SK-N-SH treated with all-trans-retinoic acid at 6 μM for 48 hours (cell line): ENCODE measurements around the gene CALML5.

Experiments used
- ATAC-seq: fragments of 200-7000 bp; cut with Tn5 transposase; 3 replicates; pipeline ENCODE4 v1.9.1; 2020; ENCODE audit warnings: mild to moderate bottlenecking, moderate library complexity
- ARNTL ChIP-seq: fragments of 450-650 bp; formaldehyde crosslinking; IDR thresholded peaks from 2 replicates; pipeline ENCODE4 v1.5.0; 2020; ENCODE audit warnings: low read depth, mild to moderate bottlenecking, moderate library complexity, borderline replicate concordance
- BACH2 ChIP-seq: fragments of 250-450 bp; sonication (Bioruptor Pico); IDR thresholded peaks from 2 replicates; pipeline ENCODE4 v1.9.0; 2021; ENCODE audit warnings: mild to moderate bottlenecking, borderline replicate concordance
- CREB5 ChIP-seq: fragments of 250-450 bp; sonication (Bioruptor Pico); IDR thresholded peaks from 2 replicates; pipeline ENCODE4 v1.5.1; 2020; ENCODE audit warnings: low read depth, mild to moderate bottlenecking, moderate library complexity
- CSDC2 ChIP-seq: fragments of 250-450 bp; sonication (Bioruptor Pico); IDR thresholded peaks from 2 replicates; pipeline ENCODE4 v1.5.0; 2020; ENCODE audit warnings: mild to moderate bottlenecking, moderate library complexity
- CSRNP3 ChIP-seq: fragments of 250-450 bp; sonication (Bioruptor Pico); IDR thresholded peaks from 2 replicates; pipeline ENCODE4 v1.5.1; 2021; ENCODE audit warnings: mild to moderate bottlenecking, moderate library complexity
- ESRRG ChIP-seq: fragments of 250-450 bp; sonication (Bioruptor Pico); IDR thresholded peaks from 2 replicates; pipeline ENCODE4 v1.6.1; 2021; ENCODE audit warnings: mild to moderate bottlenecking
- GLIS3 ChIP-seq: fragments of 250-450 bp; sonication (Bioruptor Pico); IDR thresholded peaks from 2 replicates; pipeline ENCODE4 v1.5.0; 2020; ENCODE audit warnings: mild to moderate bottlenecking, moderate library complexity
- OSR1 ChIP-seq: fragments of 250-450 bp; sonication (Bioruptor Pico); IDR thresholded peaks from 2 replicates; pipeline ENCODE4 v1.8.0; 2022; ENCODE audit warnings: moderate library complexity, mild to moderate bottlenecking, inconsistent platforms
- PATZ1 ChIP-seq: fragments of 250-450 bp; sonication (Bioruptor Pico); IDR thresholded peaks from 2 replicates; pipeline ENCODE4 v1.8.0; 2020; ENCODE audit warnings: mild to moderate bottlenecking, moderate library complexity, borderline replicate concordance
- POU6F1 ChIP-seq: fragments of 250-450 bp; sonication (Bioruptor Pico); IDR thresholded peaks from 2 replicates; pipeline ENCODE4 v1.8.0; 2021; ENCODE audit warnings: low read depth, mild to moderate bottlenecking, moderate library complexity, borderline replicate concordance
- RARB ChIP-seq: fragments of 250-450 bp; sonication (Bioruptor Pico); IDR thresholded peaks from 2 replicates; pipeline ENCODE4 v1.8.0; 2021; ENCODE audit warnings: mild to moderate bottlenecking, moderate library complexity
- SNAI2 ChIP-seq: fragments of 250-450 bp; sonication (Bioruptor Pico); IDR thresholded peaks from 2 replicates; pipeline ENCODE4 v1.5.0; 2020; ENCODE audit warnings: mild to moderate bottlenecking, moderate library complexity
- TCF4 ChIP-seq: fragments of 250-450 bp; sonication (Bioruptor Pico); IDR thresholded peaks from 2 replicates; pipeline ENCODE4 v1.8.0; 2021; ENCODE audit warnings: mild to moderate bottlenecking, moderate library complexity, borderline replicate concordance
- TOX ChIP-seq: fragments of 250-450 bp; sonication (Bioruptor Pico); IDR thresholded peaks from 2 replicates; pipeline ENCODE4 v1.8.0; 2021; ENCODE audit warnings: mild to moderate bottlenecking, moderate library complexity, borderline replicate concordance
- TSHZ2 ChIP-seq: fragments of 250-450 bp; sonication (Bioruptor Pico); IDR thresholded peaks from 2 replicates; pipeline ENCODE4 v1.5.0; 2020; ENCODE audit warnings: mild to moderate bottlenecking, moderate library complexity
- ZC3H10 ChIP-seq: fragments of 250-450 bp; sonication (Bioruptor Pico); IDR thresholded peaks from 2 replicates; pipeline ENCODE4 v1.5.1; 2021; ENCODE audit warnings: mild to moderate bottlenecking, moderate library complexity
- ZFP30 ChIP-seq: fragments of 450-650 bp; formaldehyde crosslinking; IDR thresholded peaks from 2 replicates; pipeline ENCODE4 v1.5.0; 2022; ENCODE audit warnings: mild to moderate bottlenecking, moderate library complexity
- ZNF565 ChIP-seq: fragments of 450-650 bp; formaldehyde crosslinking; conservative IDR thresholded peaks from 2 replicates; pipeline ENCODE4 v1.5.0; 2020; ENCODE audit warnings: low read depth, mild to moderate bottlenecking, moderate library complexity
- ZNF70 ChIP-seq: fragments of 450-650 bp; formaldehyde crosslinking; IDR thresholded peaks from 2 replicates; pipeline ENCODE4 v1.5.0; 2020; ENCODE audit warnings: mild to moderate bottlenecking, moderate library complexity
- ZNF8 ChIP-seq: fragments of 450-650 bp; formaldehyde crosslinking; IDR thresholded peaks from 2 replicates; pipeline ENCODE4 v1.5.0; 2020; ENCODE audit warnings: mild to moderate bottlenecking, moderate library complexity

Gene CALML5

GRCh38 chr10:5508161-5508604 lies 8.8 kb upstream of the CALML5 start:
- ATAC-seq, result no peak
- TF ChIP-seq ZC3H10 (CRISPR knock-in tag), result no peak
- TF ChIP-seq BACH2 (CRISPR knock-in tag), result no peak

GRCh38 chr10:5507649-5508131 lies 8.3 kb upstream of the CALML5 start:
- no peak for ATAC-seq
- TF ChIP-seq ARNTL (CRISPR knock-in tag), result no peak
- no peak for TF ChIP-seq ZNF565
- no peak for TF ChIP-seq POU6F1 (CRISPR knock-in tag)
- no peak for TF ChIP-seq TSHZ2 (CRISPR knock-in tag)
- TF ChIP-seq ESRRG (CRISPR knock-in tag), result no peak
- no peak for TF ChIP-seq GLIS3
- TF ChIP-seq SNAI2, result no peak
- TF ChIP-seq OSR1 (CRISPR knock-in tag), result no peak
- no peak for TF ChIP-seq BACH2 (CRISPR knock-in tag)
- no peak for TF ChIP-seq ZNF8
- TF ChIP-seq ZNF70 (CRISPR knock-in tag), result no peak
- TF ChIP-seq RARB (CRISPR knock-in tag), result no peak

GRCh38 chr10:5506751-5507648 lies 7.6 kb upstream of the CALML5 start:
- no peak; the same call in 2 of the 3 replicates for ATAC-seq
- TF ChIP-seq ZFP30 (CRISPR knock-in tag) (no peak), ZNF8 (no peak), BACH2 (CRISPR knock-in tag) (no peak), ZC3H10 (CRISPR knock-in tag) (no peak), TCF4 (CRISPR knock-in tag) (no peak), GLIS3 (no peak), PATZ1 (CRISPR knock-in tag) (no peak), TOX (CRISPR knock-in tag) (no peak), CSDC2 (CRISPR knock-in tag) (no peak), CSRNP3 (CRISPR knock-in tag) (no peak), POU6F1 (CRISPR knock-in tag) (no peak), SNAI2 (no peak), ZNF565 (no peak), ESRRG (CRISPR knock-in tag) (no peak), CREB5 (CRISPR knock-in tag) (no peak)
